DOHH2 (cell line): ENCODE results near the gene CDC6.

ENCODE experiments used
- CTCF ChIP-seq: fragments of 200-600 bp; sonication (generic); IDR thresholded peaks from one replicate; pipeline ENCODE4 v1.5.1; 2014; ENCODE audit warnings: antibody characterized with exemption, mild to moderate bottlenecking, low read depth, low read length; ENCODE audit not compliant: poor library complexity, severe bottlenecking
- EZH2phosphoT487 ChIP-seq: fragments of 200-600 bp; sonication (generic); IDR thresholded peaks from 2 replicates; pipeline ENCODE4 v1.6.1; 2017; ENCODE audit warnings: borderline replicate concordance, mild to moderate bottlenecking, antibody characterized with exemption, low read length, moderate library complexity, mixed read lengths

- no peak for TF ChIP-seq CTCF
- no peak for TF ChIP-seq EZH2phosphoT487
Observed at GRCh38 chr17:40251576-40251975, 36.1 kb upstream of the CDC6 start.
